Adrenal gland (tissue), 5 donors: Measurements from ENCODE around the gene C2CD4B.

Source experiments
- CTCF ChIP-seq, 6 experiments: fragments of 450-650 bp in 4 of 6; fragments of 200-600 bp in 2 of 6; sonication (generic) in 1 of 6; IDR thresholded peaks; 1 replicate in 5 of 6; 2 replicates in 1 of 6; pipeline versions ENCODE4 v1.5.1 to v1.8.0; 2016 to 2021; ENCODE audit warnings: antibody characterized with exemption in 6 of 6, mild to moderate bottlenecking in 2 of 6, moderate library complexity in 1 of 6
- POLR2A ChIP-seq, 2 donors: fragments of 450-650 bp; IDR thresholded peaks; one replicate each; pipeline ENCODE4 v1.6.1; 2017; ENCODE audit warnings: antibody characterized with exemption in 2 of 2, mild to moderate bottlenecking in 2 of 2, moderate library complexity in 1 of 2
- donor health status: DM: no; HTN: no; CAD: no.

- TF ChIP-seq CTCF (IDR thresholded peaks at IDR 0.05) = no peak
- TF ChIP-seq POLR2A (IDR thresholded peaks at IDR 0.05) = no peak
Observed at GRCh38 chr15:62164014-62164395, 1.1 kb downstream of the C2CD4B start.
